Measurements from ENCODE around the gene SLC22A1.
"Not testable (repeated sequence)": the region's sequence is repeated elsewhere in the genome, so short reads cannot be mapped to it uniquely, and the experiment has no call there.

The SLC22A1 gene

DNA sequence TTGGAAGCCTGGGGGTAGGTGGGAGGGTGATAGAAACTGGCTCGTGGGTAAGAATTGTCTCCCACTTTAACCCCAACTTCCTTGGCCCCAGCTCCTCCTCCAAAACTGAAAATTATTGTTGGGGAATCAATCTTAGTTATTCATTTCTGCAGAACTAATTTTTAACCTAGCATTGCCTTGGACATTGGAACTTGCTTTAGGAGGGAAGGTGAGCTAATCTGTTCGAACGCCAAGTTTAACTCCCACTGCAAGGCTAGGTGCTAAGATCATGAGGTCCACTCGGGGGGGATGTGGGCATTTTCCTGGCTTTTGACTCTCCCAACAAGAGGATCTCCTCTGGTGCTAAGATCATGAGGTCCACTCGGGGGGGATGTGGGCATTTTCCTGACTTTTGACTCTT lies 3.5 kb downstream of the SLC22A1 start:
- DNase-seq: not testable (repeated sequence)

DNA sequence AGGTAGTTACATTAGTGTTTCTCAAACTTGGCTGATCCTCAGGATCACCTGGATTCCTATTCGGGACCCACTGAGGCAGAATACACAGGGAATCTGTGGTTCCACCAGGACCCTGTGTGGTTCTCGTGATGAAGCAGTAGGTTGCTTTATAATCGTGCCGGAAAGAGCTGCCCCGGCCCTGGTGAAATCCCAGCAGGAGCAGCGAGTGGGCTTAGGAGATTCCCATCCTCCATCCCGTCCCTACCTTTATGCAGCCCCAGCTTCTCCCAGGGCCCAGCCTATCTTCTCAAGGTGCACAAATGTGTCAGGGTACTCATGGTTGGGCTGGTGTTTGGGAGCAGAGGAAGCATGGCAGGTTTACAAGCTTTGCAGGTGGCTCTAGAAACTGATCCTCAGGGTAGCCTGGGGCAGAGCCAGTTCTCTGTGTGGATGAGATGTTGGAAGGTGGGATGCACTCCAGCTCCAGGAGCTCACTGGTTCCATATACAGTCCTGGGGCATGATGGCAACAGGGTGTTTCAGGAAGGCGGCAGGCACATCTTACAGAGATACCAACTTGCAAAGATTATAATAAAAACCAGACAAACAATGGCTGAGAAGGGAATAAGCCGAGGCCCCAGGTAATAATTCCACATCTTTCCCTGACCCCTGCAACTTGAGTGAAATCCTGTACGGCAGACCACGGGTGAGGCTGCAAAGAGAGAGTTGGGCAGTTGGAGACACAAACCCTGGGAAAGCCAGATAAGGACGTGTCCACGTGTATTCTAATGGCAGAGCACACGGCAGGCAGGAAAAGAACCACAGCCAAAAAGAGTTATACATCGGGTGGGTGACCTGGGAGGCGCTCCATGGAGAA lies 5.9 kb downstream of the SLC22A1 start:
- no peak for DNase-seq

DNA sequence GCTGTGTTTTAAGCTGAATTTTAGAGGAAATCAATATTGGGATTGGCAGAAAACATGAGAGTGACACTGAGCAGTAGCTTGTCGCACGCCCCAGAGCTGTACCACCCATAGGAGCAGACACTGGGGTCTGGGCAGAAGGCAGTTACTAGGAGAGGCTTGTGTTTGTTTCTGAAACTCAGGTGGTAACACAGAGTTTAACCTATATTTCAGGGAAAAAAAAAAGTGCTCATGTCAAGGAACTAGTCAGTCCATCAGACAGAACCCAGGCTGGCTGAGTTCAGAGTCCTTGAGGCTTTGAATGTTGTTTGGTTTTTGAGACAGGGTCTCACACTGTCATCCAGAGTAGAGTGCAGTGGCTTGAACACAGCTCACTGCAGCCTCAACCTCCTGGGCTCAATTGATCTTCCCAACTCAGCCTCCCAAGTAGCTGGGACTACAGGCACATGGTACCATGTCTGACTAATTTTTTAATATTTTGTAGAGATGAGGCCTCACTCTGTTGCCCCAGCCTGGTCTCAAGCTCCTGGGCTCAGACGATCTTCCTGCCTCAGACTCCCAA lies 6.6 kb downstream of the SLC22A1 start:
- no peak for DNase-seq

DNA sequence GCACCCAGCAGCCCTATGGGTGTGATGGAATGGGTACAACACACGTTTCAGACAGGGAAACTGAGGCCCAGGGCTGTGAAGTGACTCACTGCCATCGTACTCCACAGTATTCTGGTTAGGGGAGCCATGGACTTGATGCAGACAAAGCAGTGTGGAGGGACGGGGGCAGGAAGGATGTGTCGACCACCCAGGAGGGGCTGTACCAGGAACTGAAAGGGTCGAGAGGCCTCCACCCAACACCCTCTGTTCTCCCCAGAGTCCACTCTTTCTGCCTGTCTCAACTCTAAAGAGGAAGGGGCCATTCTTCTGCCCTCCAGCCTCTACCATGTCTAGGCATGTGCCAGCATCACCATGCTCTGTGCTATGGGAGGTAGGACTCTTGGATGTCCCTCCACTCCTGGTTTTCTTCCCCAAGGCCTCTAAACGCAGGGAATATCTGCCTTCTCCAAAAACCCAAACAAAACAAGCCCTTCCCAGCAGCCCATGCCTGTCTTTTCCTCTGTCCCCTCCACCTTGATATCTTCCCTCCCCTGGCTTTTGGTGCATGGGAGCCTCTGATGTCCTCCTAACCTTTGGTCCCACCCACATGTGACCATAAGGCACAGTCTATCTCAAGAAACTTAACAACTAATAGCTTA lies 7.4 kb downstream of the SLC22A1 start:
- DNase-seq: no peak

DNA sequence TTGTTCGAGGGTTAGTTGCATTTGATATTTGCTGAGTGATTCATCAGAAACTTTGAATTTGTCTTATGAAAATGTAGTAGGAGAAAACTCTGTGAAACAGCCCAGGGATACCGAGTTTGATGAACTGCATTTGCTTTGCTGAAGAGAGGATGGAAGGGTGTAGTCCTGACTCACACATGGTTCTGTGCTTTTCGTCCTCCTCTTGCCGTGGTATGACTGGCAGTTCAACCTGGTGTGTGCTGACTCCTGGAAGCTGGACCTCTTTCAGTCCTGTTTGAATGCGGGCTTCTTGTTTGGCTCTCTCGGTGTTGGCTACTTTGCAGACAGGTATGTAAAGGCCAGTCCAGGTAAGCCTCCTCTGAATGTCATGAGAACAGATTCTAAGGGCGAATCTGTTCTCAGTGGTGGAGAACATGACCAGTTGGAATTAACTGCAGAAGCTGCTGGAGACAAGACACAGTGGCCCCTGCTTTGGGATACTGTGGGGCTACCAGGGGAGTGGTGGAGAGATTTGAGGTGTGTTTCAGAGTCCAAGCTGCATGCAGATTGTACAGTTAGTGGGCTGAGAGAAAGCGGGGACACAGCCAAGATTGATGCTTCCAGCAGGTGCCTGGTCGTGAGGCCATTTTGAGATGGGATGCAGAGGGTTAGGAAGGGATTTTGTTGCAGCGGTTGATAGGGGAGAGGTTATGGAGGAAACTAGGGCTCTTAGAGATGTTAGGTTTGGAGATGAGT lies 8.4 kb downstream of the SLC22A1 start:
- no peak for DNase-seq

DNA sequence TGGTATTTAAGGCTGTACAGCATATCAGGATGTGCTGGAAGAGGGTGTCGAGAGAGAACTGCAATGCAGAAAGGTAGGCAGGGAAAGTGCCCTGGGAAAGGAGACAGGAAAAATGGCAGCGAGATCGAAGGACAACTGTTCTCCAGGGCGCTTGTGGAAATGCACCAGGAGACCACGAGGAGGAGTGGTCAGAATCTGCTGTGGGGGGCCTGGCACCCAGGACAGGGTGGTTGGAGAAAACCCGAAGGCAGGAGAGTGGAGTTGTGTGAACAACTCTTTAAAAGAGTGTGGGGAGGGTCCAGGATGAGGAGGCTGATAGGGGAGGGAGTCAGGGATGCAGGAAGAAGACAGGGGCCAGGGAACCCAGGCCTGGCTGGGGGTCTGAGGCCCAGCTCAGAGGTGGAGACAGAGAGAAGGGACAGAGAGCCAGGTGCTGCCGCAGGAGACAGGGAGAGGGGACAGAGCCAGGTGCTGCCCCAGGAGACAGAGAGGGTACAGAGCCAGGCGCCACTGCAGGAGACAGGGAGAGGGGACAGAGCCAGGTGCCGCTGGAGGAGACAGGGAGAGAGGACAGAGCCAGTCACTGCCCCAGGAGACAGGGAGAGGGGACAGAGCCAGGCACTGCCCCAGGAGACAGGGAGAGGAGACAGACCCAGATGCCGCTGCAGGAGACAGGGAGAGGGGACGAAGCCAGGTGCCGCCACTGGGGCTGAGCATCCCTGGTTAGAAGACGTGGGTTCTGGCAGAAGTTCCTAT lies 9.3 kb downstream of the SLC22A1 start:
- no peak for DNase-seq

DNA sequence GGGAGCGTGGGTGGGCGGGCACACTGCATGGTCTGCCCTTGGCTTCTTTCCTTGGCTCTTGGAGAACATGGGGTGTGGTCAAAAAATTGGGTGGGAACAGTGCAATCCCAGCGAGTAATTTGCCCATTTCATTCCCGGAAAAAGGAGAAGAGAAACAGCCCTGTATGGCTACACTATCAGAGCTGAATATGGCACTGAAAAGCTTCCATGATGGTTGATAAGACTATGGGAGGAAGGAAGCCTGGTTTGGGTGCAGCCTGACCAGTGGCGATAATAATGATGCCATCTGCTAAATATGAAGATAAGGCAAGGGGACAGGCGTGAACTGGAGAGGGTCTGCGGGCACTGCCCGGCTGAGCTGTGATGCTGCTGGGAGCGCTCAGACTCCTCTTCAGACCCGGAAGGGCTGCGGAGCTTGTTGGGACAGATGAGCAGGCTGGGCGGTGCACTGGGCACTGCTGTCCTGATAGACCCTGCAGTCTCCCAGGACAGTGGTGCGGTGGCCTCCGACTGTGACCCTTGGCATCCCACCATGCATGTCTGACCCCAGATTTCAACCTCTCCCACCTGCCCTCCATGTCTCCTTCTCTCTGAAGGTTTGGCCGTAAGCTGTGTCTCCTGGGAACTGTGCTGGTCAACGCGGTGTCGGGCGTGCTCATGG lies 10.2 kb downstream of the SLC22A1 start:
- DNase-seq: no peak

DNA sequence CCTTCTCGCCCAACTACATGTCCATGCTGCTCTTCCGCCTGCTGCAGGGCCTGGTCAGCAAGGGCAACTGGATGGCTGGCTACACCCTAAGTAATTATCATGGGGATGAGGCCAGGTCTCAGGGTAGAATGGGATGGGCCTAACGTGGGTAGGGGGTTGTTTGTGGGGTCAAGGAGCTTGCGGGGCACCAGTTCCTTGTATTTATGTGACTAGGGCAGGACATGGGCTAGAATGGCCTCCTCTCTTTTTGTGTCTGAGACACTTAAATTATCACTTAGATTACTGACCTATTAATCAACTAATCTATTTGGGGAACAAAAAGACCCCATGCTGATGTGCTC lies 10.7 kb downstream of the SLC22A1 start:
- no peak for DNase-seq

DNA sequence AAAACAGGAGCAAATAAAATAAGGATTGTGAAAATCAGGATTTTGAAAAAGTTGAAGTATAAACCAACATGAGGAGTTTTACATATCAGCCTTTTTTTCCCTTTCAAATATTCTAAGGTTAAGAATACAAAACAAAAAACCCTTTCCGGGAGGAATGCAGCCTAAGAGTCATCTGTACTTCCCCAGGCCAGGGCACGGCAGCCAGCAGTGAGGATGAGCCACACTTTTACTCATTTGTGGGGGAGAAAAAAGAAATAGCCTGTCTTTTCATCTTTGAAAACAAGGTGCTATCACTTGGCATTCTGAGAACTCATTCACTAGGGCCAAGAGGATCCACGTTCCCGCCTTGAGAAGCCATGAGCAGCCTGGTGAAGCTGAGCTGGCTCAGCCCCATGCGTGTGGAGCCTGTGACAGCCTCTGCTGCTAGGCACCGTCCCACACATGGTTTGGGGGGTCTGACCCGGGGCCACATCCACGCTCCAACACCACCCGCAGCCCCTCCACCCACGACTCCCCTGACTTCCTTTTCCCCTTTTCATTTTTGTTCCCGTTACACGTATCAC lies 11.2 kb downstream of the SLC22A1 start:
- DNase-seq: no peak

DNA sequence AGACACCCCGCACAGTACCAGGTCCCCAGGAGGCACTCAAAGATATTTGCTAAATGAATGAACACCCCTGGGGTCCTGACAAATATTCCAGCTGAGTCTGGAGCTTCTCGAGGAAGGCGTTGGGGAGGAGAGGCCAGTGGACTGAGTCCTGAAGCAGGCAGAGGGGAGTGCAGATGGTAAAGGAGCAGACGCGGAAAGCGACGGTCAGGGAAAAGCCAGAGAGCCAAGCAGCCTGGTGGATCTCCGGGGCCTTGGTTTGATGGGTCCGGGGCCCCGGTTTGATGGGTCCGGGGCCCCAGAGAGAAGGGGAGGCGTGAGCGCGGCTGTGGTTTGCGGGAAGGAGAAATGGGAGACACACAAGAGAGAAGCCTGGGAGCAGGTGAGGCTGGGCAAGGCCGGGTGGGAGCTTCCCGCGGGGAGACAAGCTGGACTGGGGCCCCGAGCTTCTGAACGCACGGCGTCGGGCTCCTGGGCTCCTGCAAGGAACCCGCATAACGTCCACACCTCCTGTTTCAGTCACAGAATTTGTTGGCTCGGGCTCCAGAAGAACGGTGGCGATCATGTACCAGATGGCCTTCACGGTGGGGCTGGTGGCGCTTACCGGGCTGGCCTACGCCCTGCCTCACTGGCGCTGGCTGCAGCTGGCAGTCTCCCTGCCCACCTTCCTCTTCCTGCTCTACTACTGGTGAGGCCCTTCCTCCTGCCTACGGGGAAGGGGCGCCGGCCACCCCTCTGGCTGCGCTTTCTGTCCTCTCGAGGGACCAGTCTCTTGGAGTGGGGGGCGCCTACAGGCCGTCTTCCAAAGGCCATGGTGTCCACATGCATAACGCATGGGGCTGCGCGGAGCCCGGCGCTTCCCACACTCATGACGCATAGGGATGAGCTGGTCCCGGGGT lies 12.1 kb downstream of the SLC22A1 start:
- DNase-seq: no peak

DNA sequence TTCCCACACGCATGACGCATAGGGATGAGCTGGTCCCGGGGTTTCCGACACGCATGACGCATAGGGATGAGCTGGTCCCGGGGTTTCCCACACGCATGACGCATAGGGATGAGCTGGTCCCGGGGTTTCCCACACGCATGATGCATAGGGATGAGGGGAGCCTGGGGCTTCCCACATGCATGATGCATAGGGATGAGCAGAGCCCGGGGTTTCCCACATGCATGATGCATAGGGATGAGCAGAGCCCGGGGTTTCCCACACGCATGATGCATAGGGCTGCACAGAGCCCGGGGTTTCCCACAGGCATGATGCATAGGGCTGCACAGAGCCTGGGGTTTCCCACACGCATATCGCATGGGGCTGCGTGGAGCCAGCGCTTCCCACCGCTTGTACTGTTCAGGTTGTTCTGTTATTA lies 12.7 kb downstream of the SLC22A1 start:
- not testable (repeated sequence) for DNase-seq

DNA sequence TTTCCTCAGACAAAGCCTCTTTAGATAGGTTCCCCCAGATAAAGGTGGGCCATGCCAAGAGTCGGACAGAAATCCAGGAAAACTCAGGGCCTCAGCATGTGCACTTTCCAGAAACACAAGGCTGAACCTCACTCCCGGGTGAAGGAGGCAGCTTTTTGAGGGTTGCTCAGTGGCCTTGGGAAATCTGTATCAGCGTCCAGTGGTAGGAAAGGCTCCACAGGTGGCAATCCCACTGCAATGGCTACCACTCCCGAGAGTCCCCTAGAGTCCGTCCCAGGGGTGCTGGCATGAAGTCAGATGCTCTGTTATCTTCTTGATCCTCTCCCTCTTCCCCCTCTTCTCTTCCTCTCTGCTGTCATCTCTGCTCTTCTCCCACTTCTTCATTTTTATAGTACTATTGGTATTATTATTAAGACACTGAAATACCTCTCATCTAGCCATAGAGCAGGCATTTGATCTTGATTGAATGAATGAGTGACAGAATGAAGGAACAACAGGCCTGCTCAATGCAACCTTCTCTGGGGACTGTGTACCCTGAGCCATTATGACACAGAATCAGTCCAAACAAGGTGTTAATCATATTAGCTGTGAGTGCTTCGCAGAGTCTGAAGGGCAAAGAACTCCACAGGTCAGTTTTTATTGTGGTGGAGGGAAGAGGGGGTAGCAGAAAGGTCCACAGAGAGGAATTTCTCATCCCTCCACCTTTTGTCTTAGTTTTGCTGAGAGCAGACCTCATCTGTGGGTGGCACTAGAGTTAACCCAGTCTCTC lies 13.3 kb downstream of the SLC22A1 start:
- no peak for DNase-seq

DNA sequence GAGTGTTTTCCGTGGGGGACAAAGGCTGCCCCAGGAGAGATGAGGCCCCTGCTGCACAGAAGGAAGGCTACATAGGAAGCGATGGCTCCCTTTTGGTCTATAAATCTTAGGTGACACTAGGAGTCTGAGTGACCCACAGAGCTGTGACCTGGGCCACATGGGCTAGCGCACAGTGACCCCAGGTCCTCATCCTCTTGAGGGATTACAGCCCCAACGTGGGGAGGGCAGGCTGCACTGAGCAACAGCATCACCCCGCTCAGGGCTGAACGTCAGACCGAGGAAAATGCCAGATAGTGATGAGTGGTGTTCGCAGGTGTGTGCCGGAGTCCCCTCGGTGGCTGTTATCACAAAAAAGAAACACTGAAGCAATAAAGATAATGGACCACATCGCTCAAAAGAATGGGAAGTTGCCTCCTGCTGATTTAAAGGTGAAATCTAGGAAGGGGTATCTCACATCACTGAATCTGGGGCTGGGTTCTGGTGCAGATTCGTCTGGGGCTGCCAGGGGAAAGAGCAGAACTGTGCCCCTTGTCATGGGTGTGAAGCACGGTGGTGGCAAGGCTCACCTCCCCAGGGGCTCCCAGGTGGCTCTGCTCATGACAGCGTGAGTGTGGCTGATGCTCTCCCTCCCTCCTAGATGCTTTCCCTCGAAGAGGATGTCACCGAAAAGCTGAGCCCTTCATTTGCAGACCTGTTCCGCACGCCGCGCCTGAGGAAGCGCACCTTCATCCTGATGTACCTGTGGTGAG lies 14.5 kb downstream of the SLC22A1 start:
- DNase-seq: no peak

DNA sequence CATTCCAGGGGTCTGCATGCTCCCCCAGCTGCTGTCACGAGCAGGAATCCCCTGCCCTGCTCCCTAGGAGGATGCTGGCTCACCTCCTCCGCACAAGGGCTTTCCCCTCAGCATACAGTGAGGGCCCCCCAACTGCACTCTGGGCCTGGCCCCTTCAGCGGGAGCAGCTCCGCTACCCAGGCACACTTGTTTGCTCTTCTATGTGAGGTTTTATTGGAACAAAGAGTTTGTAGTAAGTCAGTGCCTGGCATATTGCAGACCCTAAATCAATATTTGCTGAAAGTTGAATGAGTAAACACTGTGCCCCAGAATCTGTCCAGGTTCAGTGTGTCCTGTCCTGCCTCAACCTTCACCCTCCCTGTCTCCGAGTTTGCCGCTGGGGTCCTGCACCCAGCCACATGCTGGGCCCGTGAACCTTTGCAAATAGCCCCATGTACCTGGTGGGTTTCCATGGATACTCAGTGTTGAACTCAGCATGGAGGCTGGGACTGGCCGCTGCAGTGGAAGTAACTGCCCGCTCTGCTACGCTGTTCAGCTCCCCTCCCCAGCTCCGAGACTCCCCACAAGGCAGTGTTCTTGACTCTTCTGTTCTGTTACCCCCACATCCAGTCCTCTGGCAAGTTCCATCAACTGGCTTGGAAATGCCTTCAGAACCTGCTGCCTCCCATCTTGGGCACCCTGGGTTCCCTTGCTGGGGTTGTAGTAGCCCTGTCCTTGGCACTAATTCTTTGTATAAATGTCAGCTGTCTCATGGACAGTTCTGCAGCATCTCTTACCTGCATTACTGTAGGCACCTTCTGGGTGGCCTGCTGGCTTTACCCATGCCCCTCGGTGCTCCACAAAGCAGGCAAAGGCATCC lies 15.7 kb downstream of the SLC22A1 start:
- no peak for DNase-seq

DNA sequence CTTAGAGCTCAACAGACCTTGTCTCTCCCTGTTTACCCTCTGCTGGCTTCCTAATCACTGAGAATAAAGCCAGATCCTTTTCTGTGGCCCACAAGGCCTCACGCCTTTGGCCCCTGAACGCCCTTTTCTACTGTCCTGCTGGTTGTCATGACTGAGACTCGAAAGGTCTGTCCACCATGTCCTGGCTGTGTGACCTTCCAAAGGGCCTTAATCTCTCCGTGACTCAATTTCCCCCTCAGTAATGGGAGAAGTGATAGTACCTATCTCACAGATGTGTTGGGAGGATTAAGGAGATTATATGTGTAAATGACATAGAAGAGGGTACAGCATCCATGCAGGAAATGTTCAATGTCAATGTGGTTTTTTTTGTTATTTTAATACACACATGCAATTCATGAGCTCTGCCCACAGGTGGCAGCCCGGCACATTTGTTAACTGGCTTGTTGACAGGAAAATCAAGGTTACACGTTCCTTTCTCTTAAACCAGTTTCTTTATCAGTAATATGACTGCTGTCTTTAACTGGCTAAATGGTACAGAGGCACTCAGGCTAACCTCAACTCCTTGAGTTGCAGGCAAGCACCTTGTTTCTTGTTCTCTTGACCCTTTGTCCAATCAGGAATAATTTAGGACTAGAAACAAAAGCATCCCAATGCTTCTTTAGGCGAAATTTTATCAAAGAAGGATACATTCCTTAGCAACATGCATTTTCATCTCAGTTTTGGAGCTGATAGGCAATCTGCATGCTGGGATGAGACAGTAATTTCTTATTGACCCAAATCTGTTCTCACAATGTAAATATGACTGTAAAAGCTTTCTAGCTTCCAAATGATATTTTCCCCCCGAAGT lies 16.6 kb downstream of the SLC22A1 start:
- peak; percentile 61 for DNase-seq

DNA sequence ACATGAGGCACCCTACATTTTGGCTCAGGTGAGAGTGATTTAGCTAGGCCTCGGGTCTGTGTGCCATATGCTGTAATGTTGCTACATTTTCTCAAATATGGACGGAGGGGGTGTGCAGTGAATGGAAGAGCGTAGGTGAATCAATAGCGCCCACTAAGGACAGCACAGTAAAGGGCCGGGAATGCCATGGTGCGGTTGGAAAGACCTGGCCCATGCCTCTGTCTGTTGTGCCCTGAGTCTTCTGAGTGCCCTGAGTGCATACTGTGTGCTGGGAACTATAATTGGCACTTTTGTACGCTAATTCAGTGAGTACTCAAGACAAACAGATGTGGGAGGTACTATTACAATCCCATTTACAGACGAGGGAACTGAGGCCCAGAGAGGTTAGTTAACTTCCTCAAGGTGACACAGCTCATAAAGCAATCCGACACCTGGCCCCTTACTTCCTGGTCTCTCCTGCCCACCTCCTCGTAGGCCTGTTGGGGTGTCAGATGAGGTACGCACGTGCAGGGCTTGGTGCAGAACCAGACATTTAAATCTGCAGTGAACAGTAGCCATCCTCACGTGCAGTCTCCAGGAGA lies 17.3 kb downstream of the SLC22A1 start:
- no peak for DNase-seq

DNA sequence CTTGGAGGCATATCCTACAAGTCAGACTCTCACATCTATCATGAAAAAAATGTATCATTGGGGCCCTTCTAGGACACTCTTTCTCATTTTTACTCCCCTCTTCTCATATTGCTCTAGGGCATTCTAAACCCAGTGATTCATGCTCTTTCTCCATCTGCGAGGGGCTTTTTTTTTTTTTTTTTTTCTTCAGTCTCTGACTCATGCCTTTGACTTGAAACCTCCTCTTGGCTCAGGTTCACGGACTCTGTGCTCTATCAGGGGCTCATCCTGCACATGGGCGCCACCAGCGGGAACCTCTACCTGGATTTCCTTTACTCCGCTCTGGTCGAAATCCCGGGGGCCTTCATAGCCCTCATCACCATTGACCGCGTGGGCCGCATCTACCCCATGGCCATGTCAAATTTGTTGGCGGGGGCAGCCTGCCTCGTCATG lies 17.8 kb downstream of the SLC22A1 start:
- no peak for DNase-seq

Measured in NCI-H1105 treated with DMSO at 0.1 percent for 48 hours (cell line).